ENCODE measurements around the gene CFAP107.
"Not testable (repeated sequence)": the region's sequence is repeated elsewhere in the genome, so short reads cannot be mapped to it uniquely, and the experiment has no call there.

Gene CFAP107

GRCh38 chr1:12745992-12746323 is at the start of gene CFAP107:
Gene CFAP107, plus strand, starts transcription at chr1:12746200. Its CDS starts 231 bp downstream, at chr1:12746431.
- TF ChIP-seq ZNF274 (IDR thresholded peaks at IDR 0.05; ENCODE audit: low read depth, low read length) = no peak
- H3K4me3 ChIP-seq (ENCODE audit: low read length) = no peak within 1 kb of the TSS

GRCh38 chr1:12696658-12697057 is 49.3 kb upstream of the CFAP107 start:
- TF ChIP-seq ZNF274 (IDR thresholded peaks at IDR 0.05; ENCODE audit: low read depth, low read length) = no peak
- H3K4me3 ChIP-seq (ENCODE audit: low read length) = no peak overlapping the region

- H3K4me3 ChIP-seq (ENCODE audit: low read length) = no peak overlapping the region
- no peak for TF ChIP-seq ZNF274 (IDR thresholded peaks at IDR 0.05; ENCODE audit: low read depth, low read length)
Observed at GRCh38 chr1:12697397-12697796, 48.6 kb upstream of the CFAP107 start.

GRCh38 chr1:12703821-12704451 is 42.1 kb upstream of the CFAP107 start:
- no peak overlapping the region for H3K4me3 ChIP-seq (ENCODE audit: low read length)
- no peak for TF ChIP-seq ZNF274 (IDR thresholded peaks at IDR 0.05; ENCODE audit: low read depth, low read length)

- no peak overlapping the region for H3K4me3 ChIP-seq (ENCODE audit: low read length)
- TF ChIP-seq ZNF274 (IDR thresholded peaks at IDR 0.05; ENCODE audit: low read depth, low read length) = no peak
Observed at GRCh38 chr1:12706061-12706460, 39.9 kb upstream of the CFAP107 start.

GRCh38 chr1:12708396-12709090 is 37.5 kb upstream of the CFAP107 start:
- no peak overlapping the region for H3K4me3 ChIP-seq (ENCODE audit: low read length)
- no peak for TF ChIP-seq ZNF274 (IDR thresholded peaks at IDR 0.05; ENCODE audit: low read depth, low read length)

GRCh38 chr1:12709091-12709491 is 36.9 kb upstream of the CFAP107 start:
- TF ChIP-seq ZNF274 (IDR thresholded peaks at IDR 0.05; ENCODE audit: low read depth, low read length) = no peak
- H3K4me3 ChIP-seq (ENCODE audit: low read length) = no peak overlapping the region

GRCh38 chr1:12709696-12710095 is 36.3 kb upstream of the CFAP107 start:
- no peak for TF ChIP-seq ZNF274 (IDR thresholded peaks at IDR 0.05; ENCODE audit: low read depth, low read length)

GRCh38 chr1:12711536-12711935 is 34.5 kb upstream of the CFAP107 start:
- H3K4me3 ChIP-seq (ENCODE audit: low read length) = no peak overlapping the region
- TF ChIP-seq ZNF274 (IDR thresholded peaks at IDR 0.05; ENCODE audit: low read depth, low read length) = no peak

More at GRCh38 chr1:12709696-12710095, 36.3 kb upstream of the CFAP107 start:
- H3K4me3 ChIP-seq (ENCODE audit: low read length) = no peak overlapping the region

GRCh38 chr1:12712076-12712475 is 33.9 kb upstream of the CFAP107 start:
- TF ChIP-seq ZNF274 (IDR thresholded peaks at IDR 0.05; ENCODE audit: low read depth, low read length) = no peak

GRCh38 chr1:12712929-12713328 is 33.1 kb upstream of the CFAP107 start:
- no peak for TF ChIP-seq ZNF274 (IDR thresholded peaks at IDR 0.05; ENCODE audit: low read depth, low read length)
- H3K4me3 ChIP-seq (ENCODE audit: low read length) = no peak overlapping the region

More at GRCh38 chr1:12712076-12712475, 33.9 kb upstream of the CFAP107 start:
- no peak overlapping the region for H3K4me3 ChIP-seq (ENCODE audit: low read length)

GRCh38 chr1:12713651-12714050 is 32.3 kb upstream of the CFAP107 start:
- not testable (repeated sequence) for H3K4me3 ChIP-seq (ENCODE audit: low read length)

- TF ChIP-seq ZNF274 (IDR thresholded peaks at IDR 0.05; ENCODE audit: low read depth, low read length) = no peak
- no peak overlapping the region for H3K4me3 ChIP-seq (ENCODE audit: low read length)
Observed at GRCh38 chr1:12714710-12715475, 31.1 kb upstream of the CFAP107 start.

- no peak for TF ChIP-seq ZNF274 (IDR thresholded peaks at IDR 0.05; ENCODE audit: low read depth, low read length)
- H3K4me3 ChIP-seq (ENCODE audit: low read length) = no peak within 1 kb of the TSS
Observed at GRCh38 chr1:12715896-12716437, 30.0 kb upstream of the CFAP107 start, which contains the start of gene AADACL3. Gene AADACL3, plus strand, starts transcription at chr1:12716110. Its CDS starts 67 bp downstream, at chr1:12716177.
